Gastrocnemius medialis (tissue), 4 donors: Measurements from ENCODE around the gene POLR3GL.

Experiments
- POLR2A ChIP-seq, 2 donors: fragments of 450-650 bp; IDR thresholded peaks; one replicate each; pipeline ENCODE4 v1.6.1; 2017; ENCODE audit warnings: antibody characterized with exemption in 2 of 2, mild to moderate bottlenecking in 2 of 2, moderate library complexity in 2 of 2
- TF ChIP-seq, protein P1 (sequence below), 5 experiments: fragments of 450-650 bp in 3 of 5; fragments of 200-600 bp in 2 of 5; sonication (generic) in 2 of 5; IDR thresholded peaks in 4 of 5; conservative IDR thresholded peaks in 1 of 5; 1 replicate in 4 of 5; 2 replicates in 1 of 5; pipeline ENCODE4 v1.5.1; 2016 to 2019; ENCODE audit warnings: antibody characterized with exemption in 5 of 5, mild to moderate bottlenecking in 3 of 5, moderate library complexity in 3 of 5

DNA sequence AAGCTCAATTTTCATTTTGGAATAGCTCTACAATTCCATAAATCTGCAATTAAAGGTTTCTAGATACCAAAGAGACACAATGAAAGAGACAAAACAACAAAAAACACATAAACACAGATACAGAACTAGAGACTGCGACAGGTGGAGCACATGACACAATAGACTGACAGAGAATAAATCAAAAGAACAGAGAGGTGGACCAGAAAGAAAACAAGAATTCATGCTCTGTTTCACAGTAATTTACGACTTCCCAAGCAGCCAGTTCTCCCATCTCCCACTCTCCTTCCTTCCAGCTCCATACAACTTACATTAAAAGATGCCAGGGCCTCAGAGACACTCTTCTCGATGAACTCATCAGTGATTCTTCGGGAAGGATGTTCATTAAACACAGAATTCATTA, 22.1 kb upstream of the POLR3GL start:
- TF ChIP-seq, protein P1, sequence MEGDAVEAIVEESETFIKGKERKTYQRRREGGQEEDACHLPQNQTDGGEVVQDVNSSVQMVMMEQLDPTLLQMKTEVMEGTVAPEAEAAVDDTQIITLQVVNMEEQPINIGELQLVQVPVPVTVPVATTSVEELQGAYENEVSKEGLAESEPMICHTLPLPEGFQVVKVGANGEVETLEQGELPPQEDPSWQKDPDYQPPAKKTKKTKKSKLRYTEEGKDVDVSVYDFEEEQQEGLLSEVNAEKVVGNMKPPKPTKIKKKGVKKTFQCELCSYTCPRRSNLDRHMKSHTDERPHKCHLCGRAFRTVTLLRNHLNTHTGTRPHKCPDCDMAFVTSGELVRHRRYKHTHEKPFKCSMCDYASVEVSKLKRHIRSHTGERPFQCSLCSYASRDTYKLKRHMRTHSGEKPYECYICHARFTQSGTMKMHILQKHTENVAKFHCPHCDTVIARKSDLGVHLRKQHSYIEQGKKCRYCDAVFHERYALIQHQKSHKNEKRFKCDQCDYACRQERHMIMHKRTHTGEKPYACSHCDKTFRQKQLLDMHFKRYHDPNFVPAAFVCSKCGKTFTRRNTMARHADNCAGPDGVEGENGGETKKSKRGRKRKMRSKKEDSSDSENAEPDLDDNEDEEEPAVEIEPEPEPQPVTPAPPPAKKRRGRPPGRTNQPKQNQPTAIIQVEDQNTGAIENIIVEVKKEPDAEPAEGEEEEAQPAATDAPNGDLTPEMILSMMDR (IDR thresholded peaks at IDR 0.05 in 4 of 5, conservative IDR thresholded peaks at IDR 0.05 in 1 of 5), result no peak
- TF ChIP-seq POLR2A (IDR thresholded peaks at IDR 0.05), result no peak
